ENCODE results near the gene DDX52.

- no peak for TF ChIP-seq CTCF (IDR thresholded peaks at IDR 0.05)
- TF ChIP-seq POLR2A (IDR thresholded peaks at IDR 0.05): no peak
Measured at GRCh38 chr17:37576281-37576680, 67.0 kb downstream of the DDX52 start.

Measured in lower leg skin (tissue), 3 donors.